HG02763 (cell line): Measurements from ENCODE around the gene OSTC.

Experiments
- ATAC-seq: cut with Tn5 transposase; IDR thresholded peaks from one replicate; pipeline ENCODE4 v1.9.1; 2021; ENCODE audit warnings: mild to moderate bottlenecking, moderate library complexity; ENCODE audit not compliant: unreplicated experiment

The OSTC gene

DNA sequence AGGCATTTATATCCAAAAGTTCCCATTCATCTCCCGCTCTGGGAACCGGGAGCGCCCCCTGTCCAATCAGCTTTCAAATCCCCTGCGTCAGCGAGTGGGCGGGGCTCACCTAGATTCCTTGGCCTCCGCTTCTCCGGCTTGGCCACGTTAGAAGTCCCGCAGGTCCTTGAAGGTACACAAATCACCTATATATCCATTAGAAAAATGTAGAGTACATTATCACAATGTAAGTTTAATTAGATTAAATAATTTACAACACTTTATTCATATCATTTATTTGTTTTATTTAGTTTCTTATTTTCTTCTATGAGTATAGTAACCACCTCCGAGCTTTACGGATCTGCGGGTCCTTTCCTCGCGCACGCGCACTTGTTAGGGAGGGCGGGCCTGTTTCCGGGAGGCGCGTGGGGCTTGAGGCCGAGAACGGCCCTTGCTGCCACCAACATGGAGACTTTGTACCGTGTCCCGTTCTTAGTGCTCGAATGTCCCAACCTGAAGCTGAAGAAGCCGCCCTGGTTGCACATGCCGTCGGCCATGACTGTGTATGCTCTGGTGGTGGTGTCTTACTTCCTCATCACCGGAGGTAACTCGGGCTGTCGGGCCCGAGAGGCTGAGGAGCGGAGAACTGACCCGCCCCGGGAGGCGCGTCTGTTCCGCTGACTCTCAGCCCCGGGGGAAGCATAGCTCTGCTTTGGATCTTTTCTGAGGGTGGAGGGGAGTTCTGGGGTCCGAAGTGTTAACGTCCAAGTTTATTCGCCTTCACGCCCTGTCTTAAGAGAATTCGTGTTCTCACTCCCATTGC, at the start of gene OSTC:
OSTC (plus strand) TSS at position 388 of the 802 bp plus-strand sequence; CDS start at position 445, 57 bp downstream.
- peak; percentile 93 for ATAC-seq

DNA sequence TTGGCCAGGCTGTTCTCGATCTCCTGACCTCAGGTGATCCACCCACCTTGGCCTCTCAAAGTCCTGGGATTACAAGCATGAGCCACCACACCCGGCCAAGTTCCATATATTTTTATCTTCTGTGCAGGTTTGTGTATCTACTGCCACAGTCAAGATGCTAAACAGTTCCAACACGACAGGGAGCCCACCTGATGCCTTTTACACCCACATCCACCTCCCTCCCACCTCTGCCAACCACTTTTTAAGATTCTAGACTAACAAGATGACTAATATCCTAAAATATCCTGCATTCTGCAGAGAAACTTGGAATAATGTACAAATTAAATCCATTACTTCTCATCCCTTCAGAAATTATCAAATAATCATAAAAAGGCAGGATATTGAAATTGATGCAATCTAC, 49.3 kb upstream of the OSTC start:
- ATAC-seq: no peak

DNA sequence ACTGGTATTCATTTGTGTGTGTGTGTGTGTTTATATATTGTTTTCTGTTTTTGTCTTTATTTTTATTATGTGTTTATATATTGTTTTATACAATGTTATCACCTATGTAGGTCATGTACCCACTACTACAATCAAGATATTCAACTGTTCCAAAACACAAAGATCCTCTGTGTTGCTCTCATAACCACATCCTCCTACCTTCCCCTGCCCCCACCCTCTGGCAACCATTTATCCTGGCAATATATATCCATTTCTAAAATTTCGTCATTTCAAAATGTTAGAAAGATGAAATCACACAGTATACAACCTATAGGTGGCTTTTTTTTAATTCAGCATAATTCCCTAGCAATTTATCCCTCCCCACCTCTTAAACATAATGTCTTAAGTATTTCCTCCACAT, 48.9 kb upstream of the OSTC start:
- ATAC-seq: no peak

DNA sequence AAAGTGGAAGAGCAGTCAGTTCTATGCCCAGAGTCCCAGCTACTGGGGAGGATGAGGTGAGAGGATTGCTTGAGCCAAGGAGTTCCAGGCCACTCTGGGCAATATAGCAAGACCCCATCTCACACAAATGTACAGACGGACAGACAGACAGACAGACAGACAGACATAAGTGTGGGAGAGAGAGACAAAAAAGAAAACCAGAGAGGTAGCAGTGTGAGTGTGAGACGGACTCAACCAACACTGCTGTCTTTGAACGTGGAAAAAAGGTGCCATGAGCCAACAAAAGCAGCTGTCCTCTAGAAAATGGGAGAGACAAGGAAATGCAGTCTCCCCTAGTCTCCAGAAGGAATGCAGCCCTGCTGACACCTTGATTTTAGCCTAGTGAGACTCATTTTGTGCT, 48.2 kb upstream of the OSTC start:
- ATAC-seq: no peak

DNA sequence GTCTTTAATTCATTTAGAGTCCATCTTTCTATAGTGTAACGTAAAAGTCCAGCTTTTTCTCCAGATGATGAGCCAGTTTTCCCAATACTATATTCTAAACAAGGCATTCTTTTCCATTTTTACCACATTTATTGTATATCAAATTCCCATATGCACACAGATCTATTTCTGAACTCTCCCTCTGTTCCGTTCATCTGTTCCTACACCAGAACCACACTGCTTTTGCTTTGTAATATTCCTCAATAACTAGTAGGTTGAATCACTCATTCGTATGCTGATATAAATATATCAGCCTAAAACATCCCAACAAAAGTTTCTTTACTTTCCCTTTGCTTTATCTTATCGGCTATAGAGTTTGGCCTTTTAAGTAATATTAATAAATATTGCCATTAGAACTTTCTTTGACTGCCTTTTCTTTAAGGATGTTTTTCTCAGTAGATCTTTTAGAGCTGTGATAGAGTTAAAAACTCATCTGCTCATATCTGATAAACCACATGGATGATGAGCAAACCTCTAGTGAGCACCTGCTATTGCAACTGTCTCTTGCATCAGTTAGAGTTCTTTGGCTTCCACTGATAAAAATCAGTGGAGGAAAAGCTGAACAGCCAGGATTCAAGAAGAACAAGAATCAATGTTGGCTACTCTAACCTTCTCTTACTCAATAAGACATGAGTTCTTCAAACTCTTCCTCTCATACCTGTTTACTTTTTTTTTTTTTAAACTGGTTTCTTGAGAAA, 43.2 kb upstream of the OSTC start:
- ATAC-seq: no peak

DNA sequence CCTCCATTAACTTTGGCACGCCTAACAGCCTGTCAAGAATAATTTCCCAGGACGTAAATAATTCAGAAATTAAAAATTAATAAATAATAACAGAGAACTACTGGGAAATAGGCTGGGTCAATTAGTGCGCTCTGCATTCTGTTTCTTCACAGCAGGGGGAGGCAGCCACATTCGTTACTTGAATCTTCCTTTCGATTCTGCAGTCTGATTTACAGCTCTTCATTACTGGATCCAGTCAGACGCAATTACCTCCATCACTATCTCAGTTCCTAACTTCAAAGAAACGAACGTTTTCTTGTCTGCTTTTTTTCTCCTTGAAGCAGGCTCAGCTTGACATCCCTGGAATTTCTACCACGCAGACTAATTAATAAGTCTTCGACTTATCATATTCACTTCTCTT, 39.0 kb upstream of the OSTC start:
- ATAC-seq: no peak

DNA sequence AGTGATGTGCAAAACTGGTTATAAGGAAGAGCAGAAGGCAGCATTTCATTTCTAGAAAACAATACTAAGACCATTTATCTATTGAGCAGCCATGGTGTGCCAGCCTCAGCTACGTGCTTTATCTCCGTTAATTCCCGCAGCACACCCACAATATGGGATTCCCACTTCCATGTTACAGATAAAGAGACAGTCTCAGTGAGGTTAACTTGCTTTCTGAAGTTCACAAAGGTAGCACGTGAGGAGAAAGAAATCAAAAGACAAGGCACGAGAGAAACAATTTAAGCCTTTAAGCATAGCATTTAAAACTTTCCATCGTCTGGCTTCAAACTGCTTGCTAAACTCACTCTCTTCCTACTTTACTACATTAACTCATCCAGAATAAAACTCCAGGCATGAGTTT, 38.0 kb upstream of the OSTC start:
- ATAC-seq: no peak

DNA sequence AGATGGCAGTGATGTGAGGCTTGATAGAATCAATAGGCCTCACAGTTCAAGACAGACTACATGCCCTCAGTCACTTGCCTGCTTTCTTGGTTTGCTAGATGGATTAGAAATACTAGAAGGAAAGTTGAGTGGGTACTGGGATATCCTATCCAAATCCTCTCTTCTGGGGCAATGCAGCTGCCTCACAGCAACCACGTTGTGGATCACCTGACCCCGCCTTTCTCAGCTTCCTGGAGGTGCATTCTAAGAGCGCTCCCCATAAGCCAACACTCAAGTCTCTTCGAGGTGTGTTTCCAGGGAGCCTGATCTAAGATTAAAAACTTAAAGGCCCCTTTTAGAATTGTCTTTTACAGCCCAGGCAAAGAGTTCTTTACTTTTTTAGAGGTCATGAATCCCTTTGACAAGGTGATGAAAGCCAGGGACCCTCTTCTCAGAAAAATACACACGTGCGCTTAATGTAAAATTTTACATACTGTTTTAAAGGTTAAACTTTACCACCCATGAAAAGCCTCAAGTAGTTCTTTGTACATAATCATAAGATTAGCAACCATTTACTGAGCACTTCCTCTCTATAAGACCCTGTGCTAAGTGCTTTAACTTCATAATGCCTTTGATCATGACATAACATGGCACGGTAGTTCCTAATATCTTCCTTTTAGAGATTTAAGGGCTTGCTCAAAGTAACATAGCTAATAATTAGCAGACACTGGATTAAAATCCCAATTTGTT, 30.9 kb upstream of the OSTC start:
- peak; percentile 10 for ATAC-seq

DNA sequence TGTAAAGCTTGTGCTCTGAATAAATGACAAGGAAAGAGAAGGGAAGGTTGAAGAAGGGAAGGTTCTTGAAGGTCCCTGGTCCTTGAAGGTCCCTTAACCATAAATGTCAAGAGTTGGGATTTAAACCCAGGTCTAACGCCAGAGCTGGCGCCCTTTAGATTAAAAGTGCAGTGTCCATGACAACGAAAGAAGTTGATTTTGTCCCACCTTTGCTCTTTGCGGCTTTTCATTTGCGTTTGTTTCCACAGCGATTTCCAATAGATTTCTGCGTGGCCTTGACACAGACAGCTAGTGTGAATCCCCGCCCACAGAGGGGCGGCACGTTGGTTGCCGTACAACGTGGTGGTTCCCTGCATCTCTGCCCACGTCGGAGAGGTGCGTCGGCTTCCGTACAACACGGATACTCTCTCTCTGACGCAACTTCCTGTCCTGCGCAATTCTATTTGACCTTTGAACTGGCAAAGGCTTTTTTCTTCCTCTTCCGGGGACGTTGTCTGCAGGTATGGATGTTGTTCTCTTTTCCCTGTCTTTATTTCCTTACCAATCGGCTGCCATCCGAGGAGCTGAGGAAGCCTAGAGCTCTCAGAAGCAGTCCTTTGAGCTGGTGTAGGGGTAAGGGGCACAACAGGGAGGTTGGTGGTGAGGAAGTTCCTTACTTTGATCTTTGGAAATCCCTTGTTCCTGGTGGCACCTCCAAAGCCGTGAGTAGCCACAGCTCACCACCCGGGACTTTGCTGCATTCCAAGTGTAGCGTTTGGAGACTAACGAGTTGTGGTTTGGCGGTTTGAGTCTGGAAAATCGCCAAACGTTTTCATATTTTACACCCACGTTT, 30.1 kb upstream of the OSTC start, which contains the start of gene RPL34:
RPL34 (plus strand) TSS at position 476 of the 832 bp plus-strand sequence. CDS start 1,384 bp downstream, outside the sequence.
- peak; percentile 100 for ATAC-seq

DNA sequence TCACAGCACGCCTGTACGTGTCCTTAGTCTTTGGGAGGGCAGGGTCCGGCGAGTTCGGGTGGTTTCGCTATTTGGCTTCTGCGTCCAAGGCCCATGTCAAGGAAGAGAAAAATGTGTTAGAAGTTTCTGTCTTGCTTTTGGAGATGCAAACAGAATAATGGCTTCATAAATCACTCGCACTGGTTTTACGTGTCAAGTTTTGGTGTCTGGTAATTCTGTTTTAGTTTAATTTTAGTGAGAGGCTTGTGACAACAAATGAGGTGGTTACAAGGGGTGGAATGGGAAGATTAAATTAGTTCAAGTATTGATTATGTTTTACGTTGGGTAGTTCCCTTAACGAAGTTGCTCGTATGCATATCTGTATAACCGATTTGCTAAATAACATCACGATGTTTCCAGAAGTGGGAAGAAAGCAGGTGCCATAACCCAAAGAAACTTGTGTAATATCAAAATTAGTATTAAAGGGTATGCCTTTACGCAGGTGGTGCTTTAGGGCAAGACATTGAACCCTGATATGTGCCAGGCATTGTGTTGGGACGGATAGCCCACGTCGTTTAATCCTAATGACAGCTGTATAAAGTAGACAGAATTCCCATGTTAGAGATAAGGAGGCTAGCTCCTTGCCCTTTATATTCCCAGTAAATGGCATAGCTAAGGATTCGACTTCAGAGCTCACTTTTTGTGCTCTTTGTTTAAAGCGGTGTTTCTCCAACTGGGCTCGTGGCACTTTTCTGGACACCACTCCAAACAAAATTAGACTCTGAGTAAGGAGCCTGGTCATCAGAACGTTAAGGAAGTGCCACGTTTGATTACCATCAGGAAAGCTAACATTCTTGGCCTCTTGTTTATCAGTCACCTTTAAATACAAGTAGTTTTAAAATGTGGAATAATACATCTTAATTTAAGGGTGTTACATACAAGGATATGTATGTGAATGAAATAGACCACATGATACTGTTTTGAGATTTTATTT, 29.2 kb upstream of the OSTC start:
- ATAC-seq: no peak

DNA sequence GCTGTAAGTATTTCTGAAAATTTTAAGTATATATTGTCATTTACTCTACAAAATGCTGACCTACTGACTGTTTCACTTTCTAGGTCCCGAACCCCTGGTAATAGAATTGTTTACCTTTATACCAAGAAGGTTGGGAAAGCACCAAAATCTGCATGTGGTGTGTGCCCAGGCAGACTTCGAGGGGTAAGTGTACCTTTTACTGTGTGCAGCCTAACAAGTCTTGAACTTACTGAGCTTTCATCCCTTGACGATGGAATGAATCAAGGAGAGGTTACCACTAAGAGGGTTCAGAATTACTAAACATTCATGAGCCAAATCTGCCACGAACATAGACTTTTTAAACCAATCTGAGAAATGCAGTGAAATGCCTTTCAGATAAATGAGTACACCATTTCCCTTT, 28.4 kb upstream of the OSTC start:
- no peak for ATAC-seq

DNA sequence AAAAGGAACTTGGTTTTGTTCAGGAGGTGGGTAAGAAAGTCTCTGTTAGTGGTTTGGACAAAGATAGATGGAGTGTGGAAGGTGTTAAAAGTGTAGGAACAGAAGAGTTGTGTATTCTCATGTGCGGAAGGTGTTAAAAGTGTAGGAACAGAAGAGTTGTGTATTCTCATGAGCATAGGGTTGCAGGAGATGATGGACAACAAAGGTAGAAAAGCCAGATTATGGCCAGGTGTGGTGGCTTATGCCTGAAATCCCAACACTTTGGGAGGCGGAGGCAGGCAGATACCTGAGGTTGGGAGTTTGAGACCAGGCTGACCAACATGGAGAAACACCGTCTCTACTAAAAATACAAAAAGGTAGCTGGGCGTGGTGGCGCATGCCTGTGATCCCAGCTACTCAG, 27.6 kb upstream of the OSTC start:
- ATAC-seq: no peak

DNA sequence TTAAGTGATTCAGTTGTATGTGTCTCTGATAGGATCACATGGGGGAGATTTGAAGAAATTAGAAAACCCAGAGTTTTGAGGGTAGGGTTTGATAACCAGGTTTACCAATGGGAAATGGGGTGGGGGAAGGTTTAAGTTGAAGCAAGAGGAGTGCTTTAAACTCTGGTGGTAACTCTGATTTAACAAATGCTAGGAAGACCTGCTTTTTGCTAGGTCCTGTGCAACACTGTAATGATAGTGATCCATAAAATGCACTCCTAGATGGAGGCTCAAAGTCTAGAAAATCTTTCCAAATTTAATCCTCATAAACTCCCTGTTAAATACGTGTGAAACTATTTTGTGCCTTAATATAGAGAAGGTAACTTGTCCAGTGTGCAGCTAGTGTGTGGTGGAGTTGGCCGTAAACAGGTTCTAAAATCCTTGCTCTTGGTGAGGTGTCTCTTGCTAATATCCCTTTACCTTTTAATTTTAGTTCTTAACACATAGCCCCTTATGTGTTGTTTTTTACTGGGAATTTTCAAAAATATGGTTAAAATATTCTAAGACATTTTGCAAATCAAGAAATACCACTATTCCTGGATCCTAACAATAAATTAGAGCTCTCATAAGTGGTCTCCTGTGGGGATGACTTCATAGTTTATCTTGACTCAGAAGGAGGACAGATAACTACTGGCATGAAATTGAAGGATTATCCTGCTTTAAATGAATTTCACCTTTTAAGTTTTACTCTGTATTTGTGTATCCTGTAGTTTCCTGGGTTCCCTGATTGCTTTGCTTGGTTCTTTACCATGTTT, 25.9 kb upstream of the OSTC start:
- no peak for ATAC-seq

DNA sequence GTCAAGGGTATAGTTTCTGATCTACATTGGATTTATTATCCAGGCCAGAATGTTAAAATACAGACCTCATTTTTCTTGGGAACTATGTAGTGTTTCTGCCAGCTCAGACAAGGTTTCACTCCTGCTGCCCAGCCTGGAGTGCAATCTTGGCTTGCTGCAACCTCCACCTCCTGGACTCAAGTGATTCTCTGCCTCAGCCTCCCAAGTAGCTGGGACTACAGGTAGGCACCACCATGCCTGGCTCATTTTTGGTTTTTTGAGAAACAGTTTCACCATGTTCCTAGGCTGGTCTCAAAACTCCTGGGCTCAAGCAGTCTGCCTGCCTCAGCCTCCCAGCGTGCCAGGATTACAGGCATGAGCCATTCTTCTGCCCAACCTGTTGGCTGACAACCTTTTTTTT, 24.3 kb upstream of the OSTC start:
- no peak for ATAC-seq

DNA sequence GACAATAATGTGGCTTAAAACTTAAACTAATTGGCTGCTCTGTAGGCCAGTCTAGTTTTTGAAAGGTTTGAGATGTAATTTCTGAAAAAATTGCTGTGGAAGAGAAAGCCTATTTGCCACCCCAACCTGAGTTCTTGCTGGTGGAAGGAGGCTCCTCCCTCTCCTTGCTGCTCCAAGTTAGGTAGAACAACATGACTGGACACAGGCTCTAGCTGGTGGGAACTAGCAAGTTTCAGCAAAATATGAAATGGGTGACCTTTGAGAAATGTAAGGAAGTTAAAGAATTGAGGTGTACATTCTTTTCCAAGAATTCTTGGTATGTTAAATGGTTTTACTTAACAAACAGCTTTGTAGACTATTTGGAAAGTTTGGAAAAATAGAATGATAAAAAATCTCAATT, 22.0 kb upstream of the OSTC start:
- ATAC-seq: no peak

DNA sequence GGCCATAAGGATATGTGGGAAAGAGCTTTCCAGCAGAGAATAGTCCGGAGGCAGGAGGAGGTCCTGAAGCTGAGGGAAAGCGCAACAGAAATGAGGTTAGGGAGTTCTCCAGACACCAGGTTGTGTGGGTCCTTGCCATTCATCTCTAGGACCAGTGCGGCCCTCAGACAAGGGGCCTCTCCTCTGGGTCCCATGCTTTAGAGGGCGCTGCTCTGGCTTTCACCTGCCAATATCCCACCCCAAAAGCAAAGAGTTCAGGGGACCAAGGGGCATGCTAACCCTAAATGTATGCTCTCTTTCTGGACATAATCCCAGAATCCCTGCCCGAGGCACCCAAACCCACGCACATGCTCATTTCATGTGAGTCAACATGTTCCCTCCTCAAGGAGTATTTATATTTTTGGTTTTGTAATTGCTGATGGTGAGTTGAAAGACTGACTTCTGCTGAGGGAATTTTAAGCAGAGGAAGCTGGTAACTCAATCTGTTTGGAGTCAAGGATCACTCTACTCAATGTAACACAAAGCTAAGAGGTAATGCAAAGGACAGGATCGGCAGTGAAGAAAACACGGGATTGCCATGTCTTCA, 15.2 kb upstream of the OSTC start:
- ATAC-seq: no peak

DNA sequence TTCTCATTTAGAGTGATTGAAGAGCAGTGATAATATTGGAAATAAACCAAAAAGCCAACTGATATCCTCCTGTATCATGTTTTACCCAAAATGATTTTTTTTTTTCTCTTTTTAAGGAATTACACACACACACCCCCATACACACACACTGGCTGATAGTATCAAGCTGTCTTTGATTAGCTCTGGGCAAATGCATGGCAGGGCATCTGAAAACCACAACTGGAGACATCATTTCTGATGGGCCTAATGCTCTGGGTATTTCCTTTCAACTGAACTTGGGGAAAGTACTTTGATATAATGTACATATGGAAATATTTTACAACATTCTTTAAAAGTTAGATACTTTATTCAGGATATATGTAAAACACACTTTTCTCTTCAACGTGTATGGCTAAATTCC, 14.2 kb upstream of the OSTC start:
- ATAC-seq: no peak

DNA sequence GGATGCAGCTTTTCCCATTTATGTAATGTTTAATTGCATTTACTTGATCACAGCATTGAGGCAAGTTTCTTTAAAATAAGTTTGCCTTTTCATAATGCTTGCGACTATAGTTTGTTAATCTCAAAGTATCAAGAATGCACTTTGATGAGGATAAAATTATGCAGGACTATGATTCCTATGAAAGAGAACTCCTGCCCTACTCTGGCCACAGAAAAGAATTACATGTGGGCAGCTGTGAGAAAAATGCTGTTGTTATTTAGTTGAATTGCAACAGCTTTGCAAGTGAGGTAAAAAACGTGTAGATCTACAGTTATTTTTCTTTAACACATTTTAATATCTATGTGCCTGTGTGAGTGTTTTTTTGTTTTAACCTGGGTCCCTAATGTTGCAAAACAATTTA, 12.5 kb upstream of the OSTC start:
- no peak for ATAC-seq
